Measurements from ENCODE around the gene PDSS2. TPM values are rescaled to one million over a fixed set of nuclear protein-coding genes. Genes with fewer than 3 reads are reported as not detected.

The PDSS2 gene
- total and polyA plus RNA-seq, 2 of the 4 experiments (the other 2 are of a cell fraction) = 8.6 to 9.2 TPM

DNA sequence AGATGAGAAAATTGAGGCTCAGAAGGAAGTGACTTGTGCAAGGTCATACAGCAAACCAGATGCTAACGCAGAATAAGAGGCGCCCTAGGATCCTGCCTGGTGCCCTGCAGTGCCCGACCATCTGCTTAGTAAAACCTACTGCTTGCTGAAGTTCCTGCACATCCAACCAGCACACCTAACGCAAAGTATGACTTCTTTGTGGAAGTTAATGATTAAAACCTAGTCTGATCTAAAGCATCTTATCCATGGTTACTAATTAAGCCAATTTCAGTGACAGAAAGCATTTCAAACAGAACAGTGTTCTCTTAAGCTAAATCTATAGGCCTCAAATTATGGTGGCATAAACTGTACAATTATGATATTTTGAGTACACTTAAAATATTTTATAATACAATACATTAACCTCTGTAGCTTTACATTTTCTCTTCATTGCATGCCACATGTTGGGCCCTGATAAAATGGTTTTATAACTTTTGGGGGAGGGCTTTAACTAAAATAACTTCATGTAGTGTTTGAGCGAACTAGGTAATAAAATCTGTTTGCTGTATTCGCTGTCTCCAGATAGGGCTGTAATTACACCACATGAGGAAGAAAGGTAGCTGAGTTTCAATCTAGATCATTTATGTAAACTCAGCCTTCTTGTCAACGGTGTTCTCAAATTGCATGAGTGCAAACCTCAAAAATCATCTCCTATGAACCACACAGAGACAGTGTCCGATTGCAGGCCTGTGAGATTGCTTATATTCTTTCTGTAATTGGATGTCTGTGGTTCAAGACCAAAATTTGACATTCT lies 306.5 kb downstream of the PDSS2 start:
- Histone ChIP-seq H3K4me1 (ENCODE audit: control insufficient read depth, insufficient read depth, low read length) (no peaks in the 10 kb centered on the region), H2BK15ac (ENCODE audit: low read depth, low read length) (no peak overlapping the region), H3K23ac (ENCODE audit: low read depth, low read length) (no peak overlapping the region), H2AK9ac (replicated peaks; ENCODE audit: low read depth, low read length, poor library complexity) (no peak overlapping the region), H3K9me3 (ENCODE audit: control insufficient read depth, insufficient read depth, low read length) (no peaks in the 10 kb centered on the region), H2BK120ac (ENCODE audit: low read depth, low read length) (no peak overlapping the region), H3K9me1 (ENCODE audit: insufficient read depth, low read length) (no peaks in the 10 kb centered on the region), H3K14ac (replicated peaks; ENCODE audit: low read depth, low read length) (0 out of 2 replicates have a peak overlapping the region, but pooled peaks have one; percentile 44), H2AK5ac (ENCODE audit: low read depth, low read length) (no peak overlapping the region), H3K27ac (ENCODE audit: insufficient read depth, low read length) (no peak overlapping the region), H3K36me3 (ENCODE audit: control insufficient read depth, insufficient read depth, low read length) (no peaks in the 10 kb centered on the region), H3K27me3 (ENCODE audit: control insufficient read depth, insufficient read depth, low read length) (no peaks in the 10 kb centered on the region), H2BK20ac (ENCODE audit: low read depth, low read length) (no peak overlapping the region), H4K20me1 (ENCODE audit: insufficient read depth, low read length) (no peaks in the 10 kb centered on the region), H2AFZ (replicated peaks; ENCODE audit: low read length, poor library complexity) (no peak overlapping the region), H3K4me2 (ENCODE audit: low read depth, low read length) (no peak overlapping the region), H3K4me3 (ENCODE audit: insufficient read depth, low read depth, low read length) (no peak overlapping the region), H3K9ac (ENCODE audit: low read depth, low read length) (no peak overlapping the region), H3K18ac (ENCODE audit: low read depth, low read length) (no peak overlapping the region), H4K91ac (ENCODE audit: insufficient read depth, low read depth, low read length) (no peak overlapping the region), H2BK5ac (ENCODE audit: low read depth, low read length, poor library complexity, severe bottlenecking) (no peak overlapping the region), H4K8ac (ENCODE audit: low read depth in 2 of 2, low read length in 2 of 2) (no peak overlapping the region), H3K79me1 (ENCODE audit: low read depth in 1 of 2, low read length in 2 of 2) (no peaks in the 10 kb centered on the region), H4K5ac (ENCODE audit: low read depth, low read length) (no peak overlapping the region), H3K4ac (ENCODE audit: low read depth, low read length) (no peak overlapping the region), H3K56ac (ENCODE audit: extremely low read depth, insufficient read depth, low read length) (no peak overlapping the region)
- ATAC-seq (ENCODE audit: low read depth) (peak; percentile 82), DNase-seq (peak; percentile 69)
- dilution Hi-C loops (cut with HindIII; ENCODE audit: low sequenced_read_pairs, unreplicated experiment) = no loop called here
- no CpG with 5 or more reads among the region's 8 CpGs for WGBS, 2 experiments (ENCODE audit: extremely low coverage in 2 of 2, insufficient read length in 1 of 2)
- POLR2A ChIA-PET (ENCODE audit: unreplicated experiment) = no interaction called here
- CTCF ChIA-PET = interaction anchor here (0.6 kb wide), 1 partner anchor 187 kb away, joined by 3 read pairs; no protein-coding TSS in a partner anchor
- in situ Hi-C loops (cut with MboI; ENCODE audit: low sequenced_read_pairs) = no loop called here
- TF ChIP-seq RAD21 (IDR thresholded peaks at IDR 0.05; ENCODE audit: low read length) (no peak), RCOR1 (IDR thresholded peaks at IDR 0.05; ENCODE audit: insufficient replicate concordance, low read length) (no peak), FOS (IDR thresholded peaks at IDR 0.05; ENCODE audit: low read depth, low read length) (no peak), CHD1 (IDR thresholded peaks at IDR 0.05; ENCODE audit: low read depth, low read length) (no peak), POLR2A (IDR thresholded peaks at IDR 0.05; ENCODE audit: low read depth, low read length) (no peak), RFX5 (IDR thresholded peaks at IDR 0.05; ENCODE audit: low read depth, low read length) (no peak), CEBPB (IDR thresholded peaks at IDR 0.05; ENCODE audit: low read depth, low read length) (no peak)
- intact Hi-C loops (cut with micrococcal nuclease) = no loop called here
- BruUV-seq (replicated peaks) = TSS peak; percentile 68

Data from IMR-90 (cell line).